Stimulated activated CD4-positive, alpha-beta T cell treated with anti-CD3 and anti-CD28 coated beads, TNF-alpha, amount 100 ng/mL, for 4 hours (primary cell): ENCODE measurements around the gene FCHSD2.
"Not testable (repeated sequence)": the region's sequence is repeated elsewhere in the genome, so short reads cannot be mapped to it uniquely, and the experiment has no call there.

Experiments used
- DNase-seq, 3 experiments: peaks; one replicate each; pipeline ENCODE4 v3.0.0-alpha.2; 2020; ENCODE audit warnings: low read depth in 3 of 3

The FCHSD2 gene

DNA sequence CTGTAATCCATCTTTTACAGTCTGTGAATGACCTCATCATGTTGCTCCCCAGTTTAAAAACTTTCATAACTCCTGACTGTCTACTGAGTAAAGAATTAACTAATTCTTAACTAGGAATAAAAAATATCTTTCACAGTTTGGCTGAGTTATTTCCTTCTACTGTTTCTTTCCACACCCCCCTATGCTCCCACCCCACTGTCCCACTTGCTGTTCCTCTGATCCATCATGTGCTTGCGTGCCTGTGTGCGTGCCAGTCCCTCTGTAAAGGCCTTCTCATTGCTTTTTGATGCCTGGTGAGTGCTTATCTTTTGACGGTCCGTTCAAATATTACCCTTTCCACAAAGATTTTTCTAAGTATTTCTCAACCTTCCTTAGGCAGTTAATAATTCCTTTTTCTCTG, 272.3 kb downstream of the FCHSD2 start:
- DNase-seq, result no peak

GRCh38 chr11:72867970-72868369, 274.1 kb downstream of the FCHSD2 start:
- no peak for DNase-seq

DNA sequence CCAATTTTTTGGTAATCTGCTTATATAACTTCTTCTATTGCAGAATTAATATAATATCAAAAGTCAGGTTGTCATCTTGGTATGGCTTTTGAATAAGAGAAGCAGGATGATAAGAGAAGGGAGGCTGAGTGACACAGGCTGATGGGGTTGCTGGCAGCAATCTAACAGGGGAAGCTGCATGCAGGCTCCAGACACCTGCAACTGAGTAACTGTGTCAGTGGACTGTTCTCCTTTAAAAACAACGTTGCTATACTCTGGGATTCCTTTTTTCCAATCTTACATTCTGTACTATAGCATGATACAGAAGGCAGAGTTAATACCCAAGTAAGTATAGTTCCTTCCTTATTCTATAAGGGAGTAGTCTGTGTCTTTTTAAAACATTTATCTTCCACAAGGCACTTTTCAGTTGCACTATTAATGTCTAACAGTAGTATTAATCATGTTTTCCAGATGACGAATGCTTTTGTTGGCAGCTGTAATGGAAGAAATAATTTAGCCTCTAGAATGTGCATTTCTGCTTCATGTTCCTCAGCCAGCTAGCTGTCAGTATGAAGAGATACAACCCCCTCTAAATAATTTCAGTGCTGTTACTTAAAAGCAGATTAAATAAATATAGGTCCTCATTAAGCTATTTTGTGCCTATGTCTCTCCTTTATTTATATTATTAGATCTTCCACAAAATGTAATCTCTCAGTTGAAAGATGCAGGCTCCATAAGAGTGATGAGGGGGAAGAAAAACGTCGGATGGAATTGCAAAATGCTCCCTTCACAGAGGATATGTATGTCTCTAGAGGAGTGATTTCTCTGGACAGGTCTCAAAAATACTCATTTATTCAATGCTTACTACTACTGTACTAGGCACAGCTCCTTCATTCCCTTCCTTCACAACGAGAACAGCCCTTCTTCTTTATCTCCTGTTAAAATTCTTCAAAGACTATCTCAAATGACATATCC, 277.1 kb downstream of the FCHSD2 start:
- no peak for DNase-seq

GRCh38 chr11:72863916-72864315, 278.2 kb downstream of the FCHSD2 start:
- DNase-seq, result no peak

DNA sequence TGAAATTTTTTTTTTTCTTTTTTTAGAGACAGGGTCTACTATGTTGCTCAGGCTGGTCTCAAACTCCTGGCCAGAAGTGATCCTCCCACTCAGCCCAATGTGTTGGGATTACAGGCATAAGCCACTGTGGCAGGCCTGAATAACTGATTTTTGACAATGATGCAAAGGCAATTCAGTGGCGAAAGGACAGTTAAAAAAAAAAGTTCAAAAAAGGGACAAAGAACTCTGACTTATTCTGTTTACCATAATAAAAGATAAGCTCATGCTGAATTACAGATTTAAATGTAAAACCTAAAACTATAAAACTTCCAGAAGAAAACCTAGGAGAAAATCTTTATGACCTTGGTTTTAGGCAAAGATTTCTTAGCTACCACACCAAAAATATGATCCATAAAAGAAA, 279.0 kb downstream of the FCHSD2 start:
- DNase-seq, result no peak

DNA sequence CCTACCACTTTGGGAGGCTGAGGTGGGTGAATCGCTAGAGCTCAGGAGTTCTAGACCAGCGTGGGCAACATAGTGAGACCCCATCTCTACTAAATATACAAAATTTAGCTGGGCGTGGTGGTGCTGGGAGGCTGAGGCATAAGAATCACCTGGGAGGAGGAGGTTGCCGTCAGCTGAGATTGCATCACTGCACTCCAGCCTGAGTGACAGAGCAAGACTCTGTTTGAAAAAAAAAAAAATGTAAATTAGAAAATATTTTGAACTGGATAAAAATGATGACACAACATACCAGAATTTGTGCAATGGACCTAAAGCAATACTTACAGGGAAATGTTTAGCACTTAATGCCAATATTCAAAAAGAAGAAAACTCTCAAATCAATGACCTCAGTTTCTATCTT, 281.5 kb downstream of the FCHSD2 start:
- no peak for DNase-seq

DNA sequence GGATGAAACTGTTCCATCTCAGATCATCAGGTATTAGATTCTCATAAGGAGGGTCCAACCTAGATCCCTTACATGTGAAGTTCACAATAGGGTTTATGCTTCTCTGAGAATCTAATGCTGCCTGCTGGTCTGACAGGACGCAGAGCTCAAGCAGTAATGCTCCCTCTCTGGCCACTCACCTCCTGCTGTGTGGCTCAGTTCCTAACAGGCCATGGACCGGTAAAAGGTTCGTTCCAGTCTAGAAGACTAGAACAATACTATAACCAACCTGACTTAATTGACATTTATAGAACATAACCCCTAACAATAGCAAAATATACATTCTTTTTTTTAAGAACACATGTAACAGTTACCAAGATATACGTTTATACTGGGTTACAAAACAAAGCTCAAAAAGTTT, 282.1 kb downstream of the FCHSD2 start:
- no peak for DNase-seq

- DNase-seq, result no peak
Measured at GRCh38 chr11:72859126-72859525, 283.0 kb downstream of the FCHSD2 start.

- DNase-seq, result not testable (repeated sequence)
Measured at GRCh38 chr11:72858267-72858666, 283.9 kb downstream of the FCHSD2 start.

- DNase-seq, result no peak
Measured at GRCh38 chr11:72856551-72857345, 285.4 kb downstream of the FCHSD2 start.

- DNase-seq, result no peak
Measured at GRCh38 chr11:72856065-72856464, 286.1 kb downstream of the FCHSD2 start.

GRCh38 chr11:72851726-72852125, 290.4 kb downstream of the FCHSD2 start:
- no peak for DNase-seq

DNA sequence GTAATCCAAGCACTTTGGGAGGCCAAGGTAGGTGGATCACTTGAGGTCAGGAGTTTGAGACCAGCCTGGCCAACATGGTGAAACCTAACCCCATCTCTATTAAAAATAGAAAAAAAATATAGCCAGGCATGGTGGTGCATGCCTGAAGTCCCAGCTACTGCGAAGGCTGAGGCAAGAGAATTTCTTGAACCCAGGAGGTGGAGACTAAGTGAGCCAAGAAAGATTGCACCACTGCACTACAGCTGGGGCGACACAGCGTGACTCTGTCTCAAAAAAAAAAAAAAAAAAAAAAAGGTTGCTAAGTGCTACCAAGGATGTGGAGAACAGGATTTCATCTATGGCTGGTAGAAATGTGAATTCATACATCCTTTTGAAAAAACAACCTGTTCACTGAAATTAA, 291.3 kb downstream of the FCHSD2 start:
- DNase-seq, result no peak

GRCh38 chr11:72848846-72849466, 293.2 kb downstream of the FCHSD2 start:
- DNase-seq, result peak in 1 of 3 experiments; percentile 28

- DNase-seq, result no peak
Measured at GRCh38 chr11:72844356-72844755, 297.8 kb downstream of the FCHSD2 start.

GRCh38 chr11:72842653-72843330, 299.3 kb downstream of the FCHSD2 start:
- no peak for DNase-seq

GRCh38 chr11:72842126-72842525, 300.0 kb downstream of the FCHSD2 start:
- no peak for DNase-seq

GRCh38 chr11:72841397-72841796, 300.7 kb downstream of the FCHSD2 start:
- DNase-seq, result no peak

DNA sequence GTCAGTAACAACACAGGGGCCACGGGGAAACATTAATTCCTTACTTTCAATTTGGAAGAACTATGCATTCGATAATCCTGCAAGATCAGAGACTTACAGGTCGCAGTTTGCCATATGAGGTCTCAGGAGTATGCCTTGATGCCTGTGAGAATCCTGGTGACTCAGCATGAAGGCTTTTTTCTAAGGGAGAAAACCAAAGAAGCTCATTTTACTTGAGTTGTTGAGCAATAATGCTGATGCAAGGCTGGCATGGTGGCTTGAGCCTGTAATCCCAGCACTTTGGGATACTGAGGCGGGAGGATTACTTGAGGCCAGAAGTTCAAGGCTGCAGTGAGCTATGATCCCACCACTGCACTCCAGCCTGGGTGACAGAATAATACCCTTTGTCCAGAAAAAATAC, 301.3 kb downstream of the FCHSD2 start:
- no peak for DNase-seq

GRCh38 chr11:72838691-72839305, 303.3 kb downstream of the FCHSD2 start:
- DNase-seq, result no peak

- no peak for DNase-seq
Measured at GRCh38 chr11:72836111-72836510, 306.0 kb downstream of the FCHSD2 start.
